Erythroblast (primary cell): ENCODE results near the gene DPF3.

Experiments
- GATA1 ChIP-seq: IDR thresholded peaks from 2 replicates; pipeline ENCODE4 v1.6.1; 2011; ENCODE audit warnings: low read depth, mild to moderate bottlenecking, control low read depth, low read length, moderate library complexity
- POLR2A ChIP-seq: IDR thresholded peaks from 2 replicates; pipeline ENCODE4 v1.6.1; 2011; ENCODE audit warnings: mild to moderate bottlenecking, low read length

DNA sequence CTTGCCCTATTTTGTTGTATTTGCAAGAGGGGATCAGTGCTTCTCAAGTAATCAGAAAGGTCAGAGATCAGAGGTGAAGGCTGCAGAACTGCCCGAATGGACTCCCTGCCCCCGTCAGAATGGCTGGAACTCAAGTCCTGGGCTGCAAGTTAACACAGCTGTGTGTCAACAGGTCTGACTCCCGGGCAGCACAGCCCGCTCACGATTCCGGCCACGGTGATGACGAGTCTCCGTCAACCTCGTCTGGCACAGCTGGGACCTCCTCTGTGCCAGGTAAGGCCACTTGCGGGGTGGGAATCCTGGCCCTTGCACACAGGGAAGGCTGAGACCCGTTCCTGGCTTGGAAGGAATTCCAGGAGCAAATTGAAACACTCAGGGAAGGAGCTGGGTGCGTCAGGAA, 45.7 kb upstream of the DPF3 start:
- no peak for TF ChIP-seq POLR2A
- TF ChIP-seq GATA1, result no peak
